Liver (tissue), 9 donors: ENCODE results near the gene WNT2B. TPM values are rescaled to one million over a fixed set of nuclear protein-coding genes. Genes with fewer than 3 reads are reported as not detected.

Experiments
- DNase-seq: peaks from one replicate; pipeline ENCODE4 v3.0.0-alpha.2; 2017; ENCODE audit warnings: low spot score
- H3K27ac ChIP-seq, 2 donors: one replicate each; pipeline ENCODE4 v1.7.0; 2013; ENCODE audit warnings: inconsistent platforms in 2 of 2, low read length in 2 of 2, control low read depth in 1 of 2, low read depth in 1 of 2, mild to moderate bottlenecking in 1 of 2
- H3K27me3 ChIP-seq, 4 donors: one replicate each; pipeline versions ENCODE4 v1.6.1 to v1.7.0; 2013; ENCODE audit warnings: low read length in 3 of 4, inconsistent platforms in 1 of 4, mild to moderate bottlenecking in 1 of 4, moderate library complexity in 1 of 4; ENCODE audit not compliant: control insufficient read depth in 4 of 4, insufficient read depth in 4 of 4
- H3K36me3 ChIP-seq, 4 donors: one replicate each; pipeline versions ENCODE4 v1.6.1 to v1.7.0; 2013; ENCODE audit warnings: low read length in 3 of 4, mild to moderate bottlenecking in 3 of 4, low read depth in 1 of 4, moderate library complexity in 1 of 4; ENCODE audit not compliant: control insufficient read depth in 4 of 4, insufficient read depth in 3 of 4
- H3K4me1 ChIP-seq, 4 donors: one replicate each; pipeline versions ENCODE4 v1.6.1 to v1.7.0; 2013; ENCODE audit warnings: low read length in 3 of 4, mild to moderate bottlenecking in 3 of 4, moderate library complexity in 1 of 4; ENCODE audit not compliant: control insufficient read depth in 4 of 4, insufficient read depth in 4 of 4
- H3K4me3 ChIP-seq, 3 donors: one replicate each; pipeline versions ENCODE4 v1.6.1 to v1.7.0; 2013; ENCODE audit warnings: low read length in 3 of 3, control low read depth in 1 of 3, low read depth in 1 of 3, mild to moderate bottlenecking in 1 of 3
- H3K9ac ChIP-seq, 2 donors: one replicate each; pipeline ENCODE4 v1.7.0; 2013; ENCODE audit warnings: low read length in 2 of 2, mild to moderate bottlenecking in 2 of 2, moderate library complexity in 2 of 2, control low read depth in 1 of 2, low read depth in 1 of 2
- H3K9me3 ChIP-seq, 4 donors: one replicate each; pipeline versions ENCODE4 v1.6.1 to v1.7.0; 2013; ENCODE audit warnings: low read length in 3 of 4; ENCODE audit not compliant: control insufficient read depth in 4 of 4
- ATF3 ChIP-seq: IDR thresholded peaks from 2 replicates; pipeline ENCODE4 v1.6.1; 2016; ENCODE audit warnings: antibody characterized with exemption
- CTCF ChIP-seq: fragments of 150-350 bp; IDR thresholded peaks from 2 replicates; pipeline ENCODE4 v1.5.1; 2017; ENCODE audit warnings: improper control_type of control experiment, low read depth, low read length; ENCODE audit not compliant: missing input control
- EGR1 ChIP-seq, 2 donors: IDR thresholded peaks; 2 replicates each; pipeline ENCODE4 v1.6.1; 2016 to 2018; ENCODE audit warnings: antibody characterized with exemption in 2 of 2, low read depth in 2 of 2
- GABPA ChIP-seq, 2 donors: IDR thresholded peaks in 1 of 2; conservative IDR thresholded peaks in 1 of 2; 2 replicates each; pipeline ENCODE4 v1.6.1; 2016; ENCODE audit warnings: antibody characterized with exemption in 2 of 2, mild to moderate bottlenecking in 1 of 2, moderate library complexity in 1 of 2
- HNF4A ChIP-seq, 2 donors: conservative IDR thresholded peaks; 2 replicates each; pipeline ENCODE4 v1.6.1; 2016; ENCODE audit warnings: antibody characterized with exemption in 2 of 2, mild to moderate bottlenecking in 2 of 2
- HNF4G ChIP-seq: IDR thresholded peaks from 2 replicates; pipeline ENCODE4 v1.6.1; 2016; ENCODE audit warnings: antibody characterized with exemption
- JUND ChIP-seq, 2 donors: IDR thresholded peaks; 2 replicates each; pipeline ENCODE4 v1.6.1; 2016; ENCODE audit warnings: antibody characterized with exemption in 2 of 2
- MAX ChIP-seq: IDR thresholded peaks from 2 replicates; pipeline ENCODE4 v1.6.1; 2016; ENCODE audit warnings: antibody characterized with exemption
- NR2F2 ChIP-seq: IDR thresholded peaks from 2 replicates; pipeline ENCODE4 v1.6.1; 2016; ENCODE audit warnings: antibody characterized with exemption
- RAD21 ChIP-seq, 2 donors: IDR thresholded peaks; 2 replicates each; pipeline ENCODE4 v1.6.1; 2016; ENCODE audit warnings: antibody characterized with exemption in 2 of 2, mild to moderate bottlenecking in 2 of 2
- REST ChIP-seq: IDR thresholded peaks from 2 replicates; pipeline ENCODE4 v1.6.1; 2016; ENCODE audit warnings: antibody characterized with exemption, mild to moderate bottlenecking
- SP1 ChIP-seq: IDR thresholded peaks from 2 replicates; pipeline ENCODE4 v1.6.1; 2018; ENCODE audit warnings: antibody characterized with exemption, mild to moderate bottlenecking
- TAF1 ChIP-seq: conservative IDR thresholded peaks from 2 replicates; pipeline ENCODE4 v1.6.1; 2016; ENCODE audit warnings: antibody characterized with exemption, mild to moderate bottlenecking
- YY1 ChIP-seq: IDR thresholded peaks from 2 replicates; pipeline ENCODE4 v1.6.1; 2016; ENCODE audit warnings: antibody characterized with exemption, mild to moderate bottlenecking
- ZBTB33 ChIP-seq: IDR thresholded peaks from 2 replicates; pipeline ENCODE4 v1.6.1; 2016; ENCODE audit warnings: antibody characterized with exemption
- WGBS: extraction: QIAGEN DNeasy Blood & Tissue Kit; methylation state at CpG from one replicate; pipeline ENCODE4 v1.1.7; 2013; 5-methylcytosine and 5-hydroxymethylcytosine counted together
- polyA plus RNA-seq, 2 donors: library from polyadenylated mRNA; stranded (reverse) in 1 of 2; unstranded in 1 of 2; fragments of 200-250 nt in 1 of 2; fragments of >200 nt in 1 of 2; fragmentation: Nextera tagmentation in 1 of 2; extraction: Ambion mirVana in 1 of 2; gene quantifications; one replicate each; pipeline versions ENCODE4 v1.2.1 to v1.2.3, GENCODE V29; 2013 to 2015
- total RNA-seq, 2 donors: library from RNA; depleted of rRNA; stranded (reverse); fragments of >200 nt; gene quantifications; one replicate each; pipeline ENCODE4 v1.2.3, GENCODE V29; 2014
- donor health status: healthy.
- donor health status: healthy.
- donor health status: healthy.
- donor health status: healthy.
- donor health status: healthy.

WNT2B gene
- total and polyA plus RNA-seq, 4 donors: 0.07 to 0.92 (median 0.38) TPM

- TF ChIP-seq CTCF: no peak
Observed at GRCh38 chr1:112511897-112512296, 3.1 kb downstream of the WNT2B start (continued).

GRCh38 chr1:112513112-112513870 is 4.5 kb downstream of the WNT2B start:
- Histone ChIP-seq H3K9me3 (no peaks in the 10 kb centered on the region), H3K9ac (no peak overlapping the region), H3K27me3 (peaks cover 0 to 5% (median 3%) of the 10 kb centered on the region in 4 donors), H3K4me3 (no peak overlapping the region), H3K27ac (no peak overlapping the region), H3K4me1 (peaks cover 7 to 11% (median 10%) of the 10 kb centered on the region in 4 donors), H3K36me3 (no peaks in the 10 kb centered on the region)
- DNase-seq: no peak
- 65% methylated on average over 9 of the region's 9 CpGs for WGBS
- no peak for TF ChIP-seq JUND (IDR thresholded peaks at IDR 0.05)
- TF ChIP-seq MAX: no peak
- no peak for TF ChIP-seq GABPA (IDR thresholded peaks at IDR 0.05 in 1 of 2, conservative IDR thresholded peaks at IDR 0.05 in 1 of 2)
- TF ChIP-seq YY1: no peak
- no peak for TF ChIP-seq ATF3
- no peak for TF ChIP-seq REST
- no peak for TF ChIP-seq RAD21 (IDR thresholded peaks at IDR 0.05)
- TF ChIP-seq ZBTB33: no peak
- TF ChIP-seq HNF4G: no peak
- no peak for TF ChIP-seq EGR1 (IDR thresholded peaks at IDR 0.05; ENCODE audit: low read depth in 2 of 2)
- no peak for TF ChIP-seq NR2F2
- no peak for TF ChIP-seq TAF1
- no peak for TF ChIP-seq SP1
- TF ChIP-seq HNF4A (conservative IDR thresholded peaks at IDR 0.05): no peak
